KOPT-K1 (cell line): ENCODE results near the gene GNA14.
A peak's percentile ranks its signal among the peaks of the same experiment; 100 is the strongest.

ENCODE experiments used
- H3K27ac ChIP-seq: fragments of 200-600 bp; sonication (generic); 2 replicates; pipeline ENCODE4 v1.5.1; 2016; ENCODE audit warnings: antibody characterized with exemption, mild to moderate bottlenecking, low read depth, low read length; ENCODE audit not compliant: poor library complexity, severe bottlenecking
- H3K36me3 ChIP-seq: fragments of 200-600 bp; sonication (generic); 2 replicates; pipeline ENCODE4 v1.5.1; 2017; ENCODE audit warnings: antibody characterized with exemption, mild to moderate bottlenecking, low read length, moderate library complexity; ENCODE audit not compliant: insufficient read depth
- H3K9me3 ChIP-seq: fragments of 200-600 bp; sonication (generic); 2 replicates; pipeline ENCODE4 v1.5.1; 2017; ENCODE audit warnings: antibody characterized with exemption, low read length, mild to moderate bottlenecking; ENCODE audit not compliant: insufficient read depth, poor library complexity, severe bottlenecking

GNA14 gene

DNA sequence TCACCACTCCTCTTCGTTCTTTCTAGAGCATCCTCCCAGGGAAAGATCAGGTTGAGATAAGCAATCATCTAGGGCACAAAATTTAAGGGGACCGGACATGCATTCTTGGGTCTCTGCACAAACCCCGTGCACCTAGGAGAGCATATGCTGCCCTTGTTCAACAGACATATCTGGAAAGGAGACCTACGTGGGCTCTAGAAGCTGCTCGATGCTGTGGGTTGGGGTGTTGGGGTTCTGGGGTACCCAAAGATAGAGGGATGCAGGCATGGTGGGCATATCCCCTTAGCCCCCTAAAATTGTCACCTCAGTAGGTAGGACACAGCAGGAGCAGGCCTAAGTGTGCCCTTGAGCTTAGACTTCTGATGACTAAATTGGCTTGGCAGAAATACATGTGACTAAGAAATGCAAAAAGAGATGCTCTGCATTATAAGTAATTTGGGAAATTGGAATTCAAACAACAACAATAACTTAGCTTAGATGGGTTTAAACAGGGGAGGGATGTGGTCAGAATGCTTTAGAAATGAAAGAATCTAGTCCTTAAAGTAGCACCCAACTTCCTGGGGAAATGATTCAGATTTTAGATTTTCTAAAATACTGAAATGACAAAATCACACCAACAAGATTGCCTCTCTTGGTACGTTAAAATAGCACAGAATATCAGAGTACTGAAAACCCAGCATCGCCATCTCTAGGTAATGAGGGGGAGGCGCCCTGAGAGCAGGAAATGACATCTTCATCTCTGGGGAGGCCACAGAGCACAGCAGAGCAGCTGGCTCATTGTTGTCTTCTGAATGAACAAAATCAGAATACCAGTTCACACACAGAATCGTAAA lies 172.3 kb downstream of the GNA14 start:
- H3K9me3 ChIP-seq, result peaks cover 20% of the 10 kb centered on the region
- H3K36me3 ChIP-seq, result no peaks in the 10 kb centered on the region
- peak overlapping the region; percentile 26 for H3K27ac ChIP-seq

DNA sequence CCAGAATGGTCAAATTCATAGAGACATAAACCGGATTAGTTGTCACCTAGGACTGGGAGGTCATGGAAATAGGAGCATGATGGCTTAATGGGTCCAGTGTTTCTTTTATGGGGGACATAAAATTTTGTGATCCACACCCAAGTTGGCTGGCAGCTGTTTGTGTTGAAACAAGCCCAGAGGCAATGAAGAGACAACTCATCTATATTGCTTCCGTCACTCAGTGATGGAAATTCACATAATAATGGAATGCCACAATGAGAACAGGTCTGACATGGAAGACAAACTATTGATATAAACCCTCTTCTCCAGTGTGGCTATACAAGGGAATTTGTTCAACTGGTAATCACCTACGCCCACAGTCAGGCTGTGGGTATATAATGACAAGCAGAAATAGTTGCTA lies 173.2 kb downstream of the GNA14 start:
- H3K27ac ChIP-seq, result no peak overlapping the region
- H3K9me3 ChIP-seq, result peaks cover 20% of the 10 kb centered on the region
- H3K36me3 ChIP-seq, result no peaks in the 10 kb centered on the region

DNA sequence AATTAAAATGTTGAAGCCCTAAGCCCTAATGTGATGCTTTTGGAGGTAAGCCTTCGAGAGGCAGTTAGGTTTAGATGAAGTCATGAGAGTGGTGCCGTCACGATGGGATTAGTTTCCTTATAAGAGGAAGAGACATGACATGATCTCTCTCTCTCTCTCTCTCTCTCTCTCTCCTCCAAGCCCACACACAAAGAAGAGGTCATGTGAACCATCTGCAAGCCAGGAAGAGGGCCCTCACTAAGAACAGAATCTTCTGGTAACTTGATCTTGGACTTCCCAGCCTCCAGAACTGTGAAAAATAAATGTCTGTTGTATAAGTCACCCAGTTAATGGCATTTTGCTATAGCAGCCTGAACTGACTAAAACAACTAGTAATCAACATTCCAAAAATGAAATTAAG lies 175.5 kb downstream of the GNA14 start:
- Histone ChIP-seq H3K36me3 (no peaks in the 10 kb centered on the region), H3K27ac (no peak overlapping the region), H3K9me3 (peaks cover 20% of the 10 kb centered on the region)

DNA sequence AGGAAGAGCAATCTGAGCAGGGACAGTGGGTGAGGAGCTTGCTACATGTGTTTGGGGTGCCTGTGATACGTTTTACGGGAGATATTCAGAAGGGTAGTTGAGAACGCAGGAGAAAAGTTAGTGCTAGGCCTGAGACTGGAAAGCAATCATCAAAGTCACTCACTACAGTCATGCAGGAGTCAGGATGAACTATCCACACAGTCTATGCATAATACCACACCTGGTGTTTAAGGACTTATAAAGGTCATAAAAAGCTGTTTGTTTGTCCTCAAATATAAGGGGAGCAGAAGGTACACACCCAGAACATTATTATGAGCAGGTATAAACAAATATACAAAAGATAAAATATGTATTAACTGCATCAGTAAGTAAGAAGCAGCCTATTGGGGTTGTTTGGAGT lies 176.6 kb downstream of the GNA14 start:
- peaks cover 20% of the 10 kb centered on the region for H3K9me3 ChIP-seq
- H3K27ac ChIP-seq, result no peak overlapping the region
- no peaks in the 10 kb centered on the region for H3K36me3 ChIP-seq

DNA sequence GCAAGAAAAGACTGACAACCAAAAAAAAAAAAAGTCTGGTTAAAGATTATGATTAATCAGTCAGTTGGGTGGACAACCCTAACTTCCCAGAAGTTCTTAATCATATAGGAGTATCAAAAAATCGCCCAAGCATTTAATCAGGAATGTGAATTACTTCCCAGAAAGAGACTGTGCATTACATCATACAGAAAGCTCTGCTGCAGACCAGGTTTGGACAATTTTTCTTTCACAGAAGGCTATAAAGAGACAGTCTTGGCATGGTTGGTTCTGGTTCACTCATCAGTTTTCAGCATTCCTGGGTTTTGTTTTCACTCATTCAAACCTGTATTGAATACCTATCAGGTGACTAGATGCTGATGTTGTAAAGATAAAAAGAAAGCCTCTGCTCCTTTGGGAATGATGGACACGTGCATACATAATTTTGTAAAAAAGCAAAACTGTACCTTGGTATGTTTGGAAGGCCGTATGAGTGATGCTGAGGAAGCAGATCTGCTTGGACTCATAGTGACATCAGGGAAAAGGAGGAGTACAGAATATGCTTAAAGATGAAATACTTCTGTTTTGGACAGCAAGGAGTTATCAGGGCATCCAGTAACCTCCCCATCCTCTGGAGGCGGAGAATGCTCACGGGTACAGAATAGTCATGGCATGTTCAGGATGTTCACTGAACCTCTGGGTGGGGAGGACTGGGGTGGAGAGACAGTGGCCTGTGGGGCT lies 178.4 kb downstream of the GNA14 start:
- Histone ChIP-seq H3K9me3 (peaks cover 11% of the 10 kb centered on the region), H3K27ac (no peak overlapping the region), H3K36me3 (no peaks in the 10 kb centered on the region)

DNA sequence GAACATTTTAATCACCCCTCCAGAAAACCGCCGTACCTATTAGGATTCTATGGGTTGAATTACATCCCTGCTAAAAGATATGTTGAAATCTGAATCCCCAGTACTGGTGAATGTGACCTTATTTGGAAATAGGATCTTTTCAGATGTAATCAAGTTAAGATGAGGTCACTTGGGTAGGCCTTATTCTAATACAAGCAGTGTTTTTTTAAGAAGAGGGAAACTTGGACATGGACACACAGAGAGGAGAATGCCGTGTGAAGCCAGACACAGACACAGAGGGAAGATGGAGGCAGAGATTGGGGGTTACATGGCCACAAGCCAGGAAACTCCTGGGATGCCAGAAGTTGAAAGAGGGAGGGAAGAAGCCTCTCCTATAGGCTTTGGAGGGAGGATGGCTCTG lies 183.5 kb downstream of the GNA14 start:
- Histone ChIP-seq H3K27ac (no peak overlapping the region), H3K36me3 (no peaks in the 10 kb centered on the region)

DNA sequence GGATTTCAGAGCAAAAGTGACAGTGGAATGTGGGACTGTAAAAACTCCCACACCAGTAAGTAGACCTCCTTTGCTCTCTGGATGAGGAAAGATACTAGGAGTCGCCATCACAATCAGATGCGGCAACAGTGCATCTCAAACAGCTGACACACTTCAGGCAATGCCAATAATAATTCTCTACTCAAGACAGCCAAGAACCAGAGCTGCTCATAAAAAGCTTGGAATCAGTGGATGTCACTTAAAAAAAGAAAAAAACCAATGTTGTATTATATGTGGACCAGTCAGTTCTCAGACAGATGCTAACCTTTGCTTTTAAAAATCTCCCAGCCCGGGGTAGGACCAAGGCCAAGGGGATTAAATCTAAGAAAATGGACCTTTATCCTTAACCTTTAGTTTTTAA lies 185.0 kb downstream of the GNA14 start:
- no peak overlapping the region for H3K27ac ChIP-seq
- H3K9me3 ChIP-seq, result no peaks in the 10 kb centered on the region
- no peaks in the 10 kb centered on the region for H3K36me3 ChIP-seq

More for the DNA sequence above, 183.5 kb downstream of the GNA14 start:
- no peaks in the 10 kb centered on the region for H3K9me3 ChIP-seq

DNA sequence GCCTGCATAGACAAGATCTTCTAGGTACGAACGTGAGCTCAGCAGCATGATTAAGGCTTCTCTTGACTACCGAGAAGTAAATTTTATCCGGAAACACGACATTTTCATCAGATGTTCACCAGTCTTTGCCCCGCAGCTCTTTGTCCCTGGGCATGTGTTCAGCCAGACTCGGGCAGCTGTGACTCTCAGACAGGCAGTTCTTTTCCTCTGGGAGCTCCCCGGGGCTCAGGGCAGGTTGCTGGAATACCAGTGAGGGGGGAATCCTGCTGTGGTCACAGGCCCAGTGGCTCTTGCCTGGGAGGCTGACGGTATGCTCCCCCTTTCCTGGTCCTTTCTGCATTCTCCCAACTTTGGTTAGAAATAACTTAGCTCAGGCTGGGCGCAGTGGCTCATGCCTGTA lies 186.1 kb downstream of the GNA14 start:
- no peaks in the 10 kb centered on the region for H3K36me3 ChIP-seq
- H3K27ac ChIP-seq, result no peak overlapping the region
- H3K9me3 ChIP-seq, result no peaks in the 10 kb centered on the region

DNA sequence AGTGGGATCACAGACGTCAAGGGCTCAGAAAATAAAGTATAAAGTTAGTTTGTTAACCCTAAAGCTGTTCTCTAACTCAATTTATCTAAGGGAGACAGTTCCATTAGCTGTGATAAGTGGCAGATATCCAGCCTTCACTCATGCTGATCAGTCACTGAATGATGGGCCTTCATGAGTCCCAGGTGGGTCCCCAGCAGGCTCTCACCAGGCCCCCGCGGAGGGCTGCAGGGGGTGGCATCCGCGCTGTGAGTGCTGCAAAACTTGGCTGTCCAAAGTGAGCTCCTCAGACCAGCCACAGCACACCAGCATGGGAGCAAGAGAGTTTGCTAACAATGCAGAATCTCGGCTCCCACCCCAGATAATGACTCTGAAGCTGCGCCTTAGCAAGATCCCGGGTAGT lies 187.2 kb downstream of the GNA14 start:
- Histone ChIP-seq H3K27ac (no peak overlapping the region), H3K36me3 (no peaks in the 10 kb centered on the region), H3K9me3 (no peaks in the 10 kb centered on the region)

DNA sequence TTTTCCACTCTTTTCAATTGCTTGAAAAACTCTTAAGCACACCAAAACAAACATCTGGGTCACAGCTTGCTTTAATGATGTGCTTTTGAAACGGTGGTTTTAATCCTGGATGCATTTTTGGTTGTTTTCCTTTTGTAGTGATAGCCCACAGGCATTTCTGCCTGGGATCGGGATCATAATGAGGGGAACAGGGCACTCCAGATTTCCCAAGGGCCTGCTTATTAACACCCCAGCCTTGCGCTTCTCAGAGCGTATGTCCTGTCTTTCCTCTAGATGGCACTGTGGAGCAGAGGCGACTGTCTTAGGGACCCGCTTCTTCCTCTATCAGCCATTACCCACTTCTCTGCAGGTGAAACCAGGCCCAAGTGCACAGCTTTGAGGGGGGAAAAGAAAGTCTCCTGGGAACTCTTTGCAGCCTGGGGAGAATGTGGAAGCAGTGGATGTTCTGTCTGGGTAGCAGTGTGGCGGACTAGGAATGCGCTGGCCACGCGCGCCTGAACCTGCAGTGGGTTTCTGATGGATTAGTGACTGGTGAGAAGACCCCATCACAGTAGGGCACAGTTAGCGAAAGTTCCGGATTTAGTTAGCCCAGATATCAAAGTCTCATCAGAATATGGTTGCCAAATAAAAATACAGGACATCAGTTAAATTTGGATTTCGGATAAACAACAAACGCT lies 190.1 kb downstream of the GNA14 start:
- Histone ChIP-seq H3K9me3 (no peaks in the 10 kb centered on the region), H3K36me3 (no peaks in the 10 kb centered on the region), H3K27ac (no peak overlapping the region)

DNA sequence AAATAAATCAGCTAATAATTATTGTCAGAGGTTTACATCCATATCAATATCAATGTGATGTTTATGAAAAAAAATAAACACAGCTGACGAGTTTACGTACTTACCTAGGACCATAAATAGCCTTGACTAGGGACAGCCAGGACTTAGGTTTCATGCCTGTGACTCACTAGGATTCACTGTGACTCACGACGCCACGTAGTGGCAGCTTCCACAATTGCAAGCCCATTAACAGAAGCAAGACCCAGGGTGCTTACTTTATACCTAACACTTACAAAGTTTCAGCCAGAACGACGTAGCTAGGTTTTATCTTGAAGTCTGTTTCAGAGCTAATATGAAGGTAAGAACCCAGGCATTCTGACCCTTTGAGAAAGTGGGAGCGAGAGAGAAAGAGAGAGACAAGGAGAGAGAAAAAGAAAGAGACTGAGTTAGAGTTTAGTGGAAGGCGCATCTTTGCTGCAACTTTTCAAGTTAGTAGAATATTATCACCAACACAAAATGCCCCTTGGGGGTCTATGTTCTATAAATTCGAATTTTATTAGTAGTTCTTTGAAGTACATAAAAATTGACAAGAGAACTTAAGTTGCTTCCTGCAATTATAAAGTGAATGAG lies 191.2 kb downstream of the GNA14 start:
- Histone ChIP-seq H3K9me3 (no peaks in the 10 kb centered on the region), H3K36me3 (no peaks in the 10 kb centered on the region), H3K27ac (no peak overlapping the region)

DNA sequence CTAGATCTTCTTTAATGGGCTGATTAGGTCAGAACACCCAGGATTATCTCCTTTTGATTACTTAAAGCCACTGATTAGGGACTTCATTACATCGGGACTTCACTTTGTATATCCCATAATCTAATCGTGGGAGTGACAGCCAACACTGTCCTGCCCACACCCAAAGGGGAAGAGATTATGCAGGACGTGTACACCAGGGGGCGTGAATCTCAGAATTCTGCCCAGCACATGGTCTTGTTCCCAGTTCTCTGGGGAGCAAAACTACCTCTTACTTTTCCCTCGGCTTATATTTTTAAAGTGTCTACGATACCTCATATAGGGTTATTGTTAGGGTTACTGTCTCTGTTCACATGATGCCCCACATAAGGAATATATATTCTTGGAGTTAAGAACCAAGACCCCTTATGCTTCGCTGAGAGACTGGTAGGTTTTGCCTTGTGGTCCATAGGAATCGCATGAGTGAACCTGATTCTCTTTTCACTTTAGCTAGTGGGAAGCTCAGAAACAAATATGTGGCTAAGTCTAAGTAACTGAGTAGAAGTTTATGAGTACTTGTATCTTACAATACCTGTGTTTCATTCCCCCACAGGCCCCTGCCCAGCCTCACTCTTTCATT lies 192.7 kb downstream of the GNA14 start:
- Histone ChIP-seq H3K27ac (no peak overlapping the region), H3K36me3 (no peaks in the 10 kb centered on the region), H3K9me3 (peaks cover 7% of the 10 kb centered on the region)

DNA sequence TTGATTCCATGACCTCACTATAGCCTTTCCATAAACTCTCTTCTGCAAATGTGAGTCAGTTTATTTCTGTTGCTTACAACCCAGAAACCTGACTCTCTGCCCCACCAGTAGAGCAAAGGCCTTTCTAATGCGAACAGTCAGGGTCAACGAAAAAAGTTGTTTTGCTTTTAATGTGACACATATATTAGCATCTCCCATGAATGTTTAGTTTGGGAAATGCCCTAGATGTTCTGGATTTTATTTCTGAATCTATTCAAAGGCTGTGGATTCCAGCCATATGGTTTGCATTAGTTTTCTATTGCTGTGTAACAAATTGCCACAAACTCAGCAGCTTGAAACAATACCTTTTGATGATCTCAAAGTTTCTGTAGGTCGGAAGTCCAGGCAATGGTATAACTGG lies 193.5 kb downstream of the GNA14 start:
- Histone ChIP-seq H3K27ac (no peak overlapping the region), H3K9me3 (peaks cover 8% of the 10 kb centered on the region), H3K36me3 (no peaks in the 10 kb centered on the region)

DNA sequence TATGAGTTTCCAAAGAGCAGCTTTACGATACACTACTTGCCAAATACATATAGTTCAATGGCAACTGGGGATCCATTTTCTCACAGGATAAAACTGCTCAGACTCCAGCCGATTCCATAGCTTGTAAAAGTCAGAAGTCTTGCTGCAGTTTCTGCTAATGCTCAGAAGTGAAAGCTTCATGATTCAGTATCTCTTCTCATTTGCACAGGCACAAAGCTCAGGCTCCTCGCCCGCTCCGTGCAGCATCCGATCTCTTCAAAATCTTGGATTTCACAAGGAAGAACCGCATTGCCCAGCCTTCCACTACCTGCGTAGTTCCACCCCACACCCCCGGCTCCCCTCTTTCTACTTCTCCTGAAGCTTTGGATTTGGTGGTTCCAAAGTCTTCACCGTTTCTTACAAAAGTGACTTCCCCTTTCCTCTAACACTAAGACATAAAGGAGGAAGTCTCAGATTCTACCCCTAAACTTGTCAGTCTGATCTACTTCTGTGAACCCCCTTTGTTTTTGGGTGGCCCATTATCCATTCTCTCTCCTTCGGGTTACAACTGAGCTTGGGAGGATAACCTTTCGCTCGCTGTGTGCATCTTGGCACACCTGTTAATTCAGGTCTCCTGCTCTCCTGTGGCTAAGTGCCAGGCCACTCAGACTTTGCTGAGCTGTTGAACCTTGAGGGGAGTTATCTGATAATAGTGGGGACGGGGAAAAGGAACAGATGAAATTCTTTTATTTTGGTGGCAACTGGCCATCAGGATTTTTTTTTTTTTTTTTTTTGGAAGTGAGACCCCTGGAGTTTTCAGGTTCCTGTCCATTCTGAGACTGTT lies 194.1 kb downstream of the GNA14 start:
- no peaks in the 10 kb centered on the region for H3K36me3 ChIP-seq
- no peak overlapping the region for H3K27ac ChIP-seq

More for the DNA sequence above, 194.1 kb downstream of the GNA14 start:
- H3K9me3 ChIP-seq, result peaks cover 8% of the 10 kb centered on the region
